ENCODE results near the gene YBX3. TPM values are rescaled to one million over a fixed set of nuclear protein-coding genes. Genes with fewer than 3 reads are reported as not detected.

Gene YBX3
- polyA plus RNA-seq, 12 donors, result 554 to 1,254 (median 766) TPM

- no peak for DNase-seq
These were observed 8.9 kb upstream of the YBX3 start for GRCh38 chr12:10732066-10732465.

- DNase-seq, result no peak
These were observed 7.4 kb upstream of the YBX3 start for GRCh38 chr12:10730559-10730958.

- no peak for DNase-seq
These were observed 5.0 kb upstream of the YBX3 start for GRCh38 chr12:10728091-10728490.

- no peak for DNase-seq
These were observed 3.8 kb upstream of the YBX3 start for GRCh38 chr12:10726945-10727344.

GRCh38 chr12:10725003-10725402 is 1.9 kb upstream of the YBX3 start:
- peak; percentile 57 for DNase-seq

GRCh38 chr12:10722502-10722904 is 620 bp downstream of the YBX3 start:
- no peak for DNase-seq

- DNase-seq, result peak; percentile 91
These were observed 1.2 kb downstream of the YBX3 start for GRCh38 chr12:10721651-10722501.

GRCh38 chr12:10720974-10721650 is 2.0 kb downstream of the YBX3 start:
- DNase-seq, result no peak

GRCh38 chr12:10719482-10719881 is 3.6 kb downstream of the YBX3 start:
- no peak for DNase-seq

GRCh38 chr12:10718279-10718821 is 4.8 kb downstream of the YBX3 start:
- DNase-seq, result peak; percentile 36

GRCh38 chr12:10717410-10717809 is 5.7 kb downstream of the YBX3 start:
- DNase-seq, result no peak

- DNase-seq, result peak; percentile 45
These were observed 6.3 kb downstream of the YBX3 start for GRCh38 chr12:10716704-10717315.

- no peak for DNase-seq
These were observed 6.8 kb downstream of the YBX3 start for GRCh38 chr12:10716277-10716676.

- no peak for DNase-seq
These were observed 7.6 kb downstream of the YBX3 start for GRCh38 chr12:10715491-10715890.

GRCh38 chr12:10709808-10710207 is 13.3 kb downstream of the YBX3 start:
- DNase-seq, result no peak

GRCh38 chr12:10708862-10709261 is 14.3 kb downstream of the YBX3 start:
- no peak for DNase-seq

GRCh38 chr12:10705655-10706054 is 17.5 kb downstream of the YBX3 start:
- DNase-seq, result peak; percentile 35

GRCh38 chr12:10701843-10702242 is 21.3 kb downstream of the YBX3 start:
- no peak for DNase-seq

- DNase-seq, result no peak
These were observed 21.9 kb downstream of the YBX3 start for GRCh38 chr12:10701131-10701681.

- DNase-seq, result no peak
These were observed 22.5 kb downstream of the YBX3 start for GRCh38 chr12:10700581-10700980.

- no peak for DNase-seq
These were observed 25.3 kb downstream of the YBX3 start for GRCh38 chr12:10697862-10698261.

- no peak for DNase-seq
These were observed 26.0 kb downstream of the YBX3 start for GRCh38 chr12:10697156-10697555.
